Endothelial cell of umbilical vein (primary cell): ENCODE measurements around the gene KREMEN1. TPM values are rescaled to one million over a fixed set of nuclear protein-coding genes. Genes with fewer than 3 reads are reported as not detected.

ENCODE experiments used
- BruUV-seq: library from RNA; stranded (reverse); fragments of 400-500 nt; replicated peaks from 2 replicates; lab custom pipeline; 2021; lab: Mats Ljungman, UMichigan
- CTCF ChIA-PET: fragments of 300-600, 350-600 bp; sonication (Branson Sonifier 250); formaldehyde crosslinking; loops from one replicate; lab custom pipeline; 2021; ENCODE audit warnings: antibody characterized with exemption, inconsistent platforms; lab: Charles Lee
- POLR2A ChIA-PET: fragments of 300-600, 350-600 bp; sonication (Branson Sonifier 250); formaldehyde crosslinking; loops from one replicate; lab custom pipeline; 2021; ENCODE audit warnings: antibody characterized with exemption, inconsistent platforms; lab: Charles Lee
- DNase-seq: peaks from one replicate; pipeline ENCODE4 v3.0.0-alpha.2; 2011; ENCODE audit warnings: low read depth, low spot score
- FAIRE-seq: peaks from 2 replicates; lab custom pipeline; 2011; peaks lifted over from hg19 to GRCh38; lab: Jason Lieb, UNC
- H2AFZ ChIP-seq: 2 replicates; pipeline ENCODE4 v1.6.0; 2012; ENCODE audit warnings: low read depth, low read length, control low read depth, inconsistent platforms
- H3K27ac ChIP-seq: 2 replicates; pipeline ENCODE4 v1.5.1; 2011; ENCODE audit warnings: low read depth, mild to moderate bottlenecking, control low read depth, low read length, moderate library complexity; ENCODE audit not compliant: insufficient read depth
- H3K27me3 ChIP-seq, 2 experiments: 2 replicates each; pipeline versions ENCODE4 v1.6.0 to v1.6.1; 2011; ENCODE audit warnings: low read length in 2 of 2, mixed read lengths in 1 of 2; ENCODE audit not compliant: control insufficient read depth in 2 of 2, insufficient read depth in 2 of 2
- H3K36me3 ChIP-seq, 2 experiments: 2 replicates in 1 of 2; 3 replicates in 1 of 2; pipeline ENCODE4 v1.5.1; 2011; ENCODE audit warnings: low read length in 2 of 2, mild to moderate bottlenecking in 1 of 2, moderate library complexity in 1 of 2; ENCODE audit not compliant: control insufficient read depth in 2 of 2, insufficient read depth in 2 of 2; ENCODE audit errors: extremely low read depth in 1 of 2
- H3K4me1 ChIP-seq: 3 replicates; pipeline ENCODE4 v1.5.1; 2011; ENCODE audit warnings: mild to moderate bottlenecking, low read length; ENCODE audit not compliant: control insufficient read depth, insufficient read depth; ENCODE audit errors: extremely low read depth
- H3K4me2 ChIP-seq: 2 replicates; pipeline ENCODE4 v1.6.1; 2011; ENCODE audit warnings: low read length, control low read depth, mixed read lengths; ENCODE audit not compliant: insufficient read depth
- H3K4me3 ChIP-seq, 3 experiments: fragments of 200-600 bp in 1 of 3; sonication (generic), shearing (Covaris generic) in 1 of 3; replicated peaks in 1 of 3; 2 replicates each; pipeline ENCODE4 v1.5.1; 2011 to 2016; ENCODE audit warnings: control low read depth in 3 of 3, low read length in 3 of 3, mild to moderate bottlenecking in 2 of 3, inconsistent platforms in 1 of 3, low read depth in 1 of 3, moderate library complexity in 1 of 3; ENCODE audit not compliant: insufficient read depth in 1 of 3
- H3K79me2 ChIP-seq: 2 replicates; pipeline ENCODE4 v1.6.0; 2012; ENCODE audit warnings: low read length, inconsistent platforms; ENCODE audit not compliant: control insufficient read depth, insufficient read depth
- H3K9ac ChIP-seq: replicated peaks from 2 replicates; pipeline ENCODE3; 2011; ENCODE audit warnings: low read length, control low read depth; ENCODE audit not compliant: insufficient read depth; ENCODE audit errors: extremely low read depth
- H3K9me1 ChIP-seq: replicated peaks from 3 replicates; pipeline ENCODE4 v1.6.0; 2011; ENCODE audit warnings: mild to moderate bottlenecking, low read length; ENCODE audit not compliant: control insufficient read depth, insufficient read depth; ENCODE audit errors: extremely low read depth
- H3K9me3 ChIP-seq: replicated peaks from 2 replicates; pipeline ENCODE4 v1.5.1; 2012; ENCODE audit warnings: low read length, inconsistent platforms; ENCODE audit not compliant: control insufficient read depth, insufficient read depth
- H4K20me1 ChIP-seq: replicated peaks from 2 replicates; pipeline ENCODE3; 2011; ENCODE audit warnings: mild to moderate bottlenecking, low read length; ENCODE audit not compliant: control insufficient read depth, insufficient read depth; ENCODE audit errors: extremely low read depth
- EZH2 ChIP-seq: IDR thresholded peaks from 2 replicates; pipeline ENCODE4 v1.6.1; 2012; ENCODE audit warnings: borderline replicate concordance, low read depth, mild to moderate bottlenecking, moderate library complexity, low read length, inconsistent platforms; ENCODE audit not compliant: severe bottlenecking
- FOS ChIP-seq: IDR thresholded peaks from 2 replicates; pipeline ENCODE4 v1.6.1; 2011; ENCODE audit warnings: mild to moderate bottlenecking, low read length, moderate library complexity, borderline replicate concordance; ENCODE audit not compliant: insufficient read depth
- GATA2 ChIP-seq: IDR thresholded peaks from 2 replicates; pipeline ENCODE4 v1.7.0; 2011; ENCODE audit warnings: low read depth, mild to moderate bottlenecking, moderate library complexity, mixed read lengths, low read length; ENCODE audit not compliant: insufficient read length, insufficient read depth
- JUN ChIP-seq: IDR thresholded peaks from 2 replicates; pipeline ENCODE4 v1.6.1; 2011; ENCODE audit warnings: borderline replicate concordance, low read depth; ENCODE audit not compliant: insufficient read length, insufficient read depth
- MYC ChIP-seq: IDR thresholded peaks from one replicate; pipeline ENCODE4 v1.6.1; 2011; ENCODE audit warnings: mild to moderate bottlenecking, low read depth, low read length
- POLR2A ChIP-seq: IDR thresholded peaks from 2 replicates; pipeline ENCODE4 v1.6.1; 2012; ENCODE audit warnings: low read depth, mild to moderate bottlenecking, control low read depth, low read length
- POLR2AphosphoS5 ChIP-seq: IDR thresholded peaks from 2 replicates; pipeline ENCODE4 v1.6.1; 2012; ENCODE audit warnings: low read depth, mild to moderate bottlenecking, control low read depth, low read length, moderate library complexity; ENCODE audit not compliant: insufficient read depth
- dilution Hi-C: fragments of 300-500 bp; cut with MboI; formaldehyde crosslinking; loops from one replicate; pipeline ENCODE4 v1.15.0; 2019; ENCODE audit warnings: low sequenced_read_pairs; ENCODE audit not compliant: extremely low pct_ligation_motif_present
- intact Hi-C: fragments of 100-400 bp; cut with micrococcal nuclease; formaldehyde crosslinking; loops from one replicate; pipeline ENCODE4 v1.10.0; 2022
- polyA plus RNA-seq, 4 experiments: library from polyadenylated mRNA; depleted of rRNA in 3 of 4; stranded (reverse) in 3 of 4; unstranded in 1 of 4; fragments of >200 nt; gene quantifications; 2 replicates each; pipeline versions ENCODE4 v1.2.1 to v1.2.3, GENCODE V29; 2011 to 2012; ENCODE audit warnings: missing spikeins in 1 of 4
- total RNA-seq: library from RNA; stranded (reverse); gene quantifications from 2 replicates; pipeline ENCODE4 v1.2.3, GENCODE V29; 2021
- TF ChIP-seq, protein P1 (sequence below): IDR thresholded peaks from 2 replicates; pipeline ENCODE4 v1.6.1; 2011; ENCODE audit not compliant: insufficient read depth, insufficient read length
- TF ChIP-seq, protein P2 (sequence below), 2 donors: IDR thresholded peaks; 1 replicate in 1 of 2; 2 replicates in 1 of 2; pipeline ENCODE4 v1.5.1; 2011; ENCODE audit warnings: low read length in 2 of 2, mild to moderate bottlenecking in 2 of 2, moderate library complexity in 2 of 2, control low read depth in 1 of 2, inconsistent platforms in 1 of 2, low read depth in 1 of 2; ENCODE audit not compliant: insufficient read depth in 1 of 2; ENCODE audit errors: extremely low read depth in 1 of 2

KREMEN1 gene
- total and polyA plus RNA-seq, 2 donors (not counting 3 experiments of a cell fraction or from before 2014, with no cell fraction given), result 0.58 to 1.1 TPM

DNA sequence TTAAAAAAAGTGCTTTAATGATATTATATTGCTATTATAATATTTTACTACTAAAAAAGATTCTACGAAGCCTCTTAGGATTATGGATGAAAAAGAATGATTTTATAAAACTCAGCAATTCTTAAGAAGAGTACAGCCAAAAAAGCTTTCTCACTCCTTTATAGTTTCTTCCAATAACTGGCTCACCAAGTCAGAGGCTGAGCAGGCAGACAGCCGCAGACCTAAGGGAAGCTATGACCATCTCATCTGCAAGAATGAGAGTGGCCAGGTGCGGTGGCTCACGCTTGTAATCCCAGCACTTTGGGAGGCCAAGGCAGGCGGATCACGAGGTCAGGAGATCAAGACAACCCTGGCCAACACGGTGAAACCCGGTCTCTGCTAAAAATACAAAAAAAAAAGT lies 120.2 kb downstream of the KREMEN1 start:
- no peak overlapping the region for H3K27ac ChIP-seq
- intact Hi-C loops (no loop called here), dilution Hi-C loops (no loop called here)
- no peaks in the 10 kb centered on the region for H4K20me1 ChIP-seq
- no peaks in the 10 kb centered on the region for H3K4me1 ChIP-seq
- no peaks in the 10 kb centered on the region for H3K79me2 ChIP-seq
- H3K9me1 ChIP-seq, result no peaks in the 10 kb centered on the region
- H3K36me3 ChIP-seq, result no peaks in the 10 kb centered on the region
- TF ChIP-seq JUN, result no peak
- no peak for TF ChIP-seq FOS
- TF ChIP-seq POLR2AphosphoS5, result no peak
- TF ChIP-seq EZH2, result no peak
- TF ChIP-seq POLR2A, result no peak
- no peak for TF ChIP-seq GATA2
- TF ChIP-seq, protein P1, sequence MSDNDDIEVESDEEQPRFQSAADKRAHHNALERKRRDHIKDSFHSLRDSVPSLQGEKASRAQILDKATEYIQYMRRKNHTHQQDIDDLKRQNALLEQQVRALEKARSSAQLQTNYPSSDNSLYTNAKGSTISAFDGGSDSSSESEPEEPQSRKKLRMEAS, result no peak
- no peak for TF ChIP-seq MYC
- TF ChIP-seq, protein P2, sequence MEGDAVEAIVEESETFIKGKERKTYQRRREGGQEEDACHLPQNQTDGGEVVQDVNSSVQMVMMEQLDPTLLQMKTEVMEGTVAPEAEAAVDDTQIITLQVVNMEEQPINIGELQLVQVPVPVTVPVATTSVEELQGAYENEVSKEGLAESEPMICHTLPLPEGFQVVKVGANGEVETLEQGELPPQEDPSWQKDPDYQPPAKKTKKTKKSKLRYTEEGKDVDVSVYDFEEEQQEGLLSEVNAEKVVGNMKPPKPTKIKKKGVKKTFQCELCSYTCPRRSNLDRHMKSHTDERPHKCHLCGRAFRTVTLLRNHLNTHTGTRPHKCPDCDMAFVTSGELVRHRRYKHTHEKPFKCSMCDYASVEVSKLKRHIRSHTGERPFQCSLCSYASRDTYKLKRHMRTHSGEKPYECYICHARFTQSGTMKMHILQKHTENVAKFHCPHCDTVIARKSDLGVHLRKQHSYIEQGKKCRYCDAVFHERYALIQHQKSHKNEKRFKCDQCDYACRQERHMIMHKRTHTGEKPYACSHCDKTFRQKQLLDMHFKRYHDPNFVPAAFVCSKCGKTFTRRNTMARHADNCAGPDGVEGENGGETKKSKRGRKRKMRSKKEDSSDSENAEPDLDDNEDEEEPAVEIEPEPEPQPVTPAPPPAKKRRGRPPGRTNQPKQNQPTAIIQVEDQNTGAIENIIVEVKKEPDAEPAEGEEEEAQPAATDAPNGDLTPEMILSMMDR (IDR thresholded peaks at IDR 0.05; ENCODE audit: extremely low read depth in 1 of 2, insufficient read depth in 1 of 2, low read depth in 1 of 2, low read length in 2 of 2), result no peak
- no peaks in the 10 kb centered on the region for H3K9me3 ChIP-seq
- ChIA-PET CTCF (interaction anchor here (0.7 to 2.3 kb wide), 3 partner anchors 9 to 32 kb away, joined by 3 to 5 read pairs (median 5); no protein-coding TSS in a partner anchor), POLR2A (no interaction called here)
- FAIRE-seq (no peak), DNase-seq (no peak)
- no peak overlapping the region for H3K4me3 ChIP-seq
- H3K4me2 ChIP-seq, result no peak overlapping the region
- no peak overlapping the region for H2AFZ ChIP-seq
- peaks cover 0 to 4% of the 10 kb centered on the region in 2 experiments for H3K27me3 ChIP-seq
- BruUV-seq, result no TSS peak
- H3K9ac ChIP-seq, result no peak overlapping the region
